ENCODE data around the gene PNLDC1.
A peak's percentile ranks its signal among the peaks of the same experiment; 100 is the strongest.

GRCh38 chr6:159789377-159790148 lies 10.5 kb upstream of the PNLDC1 start, which contains the start of gene TCP1:
- TF ChIP-seq CTCF (IDR thresholded peaks at IDR 0.05): no peak
- peak in 1 of 2 donors; percentile 89 for TF ChIP-seq POLR2A (IDR thresholded peaks at IDR 0.05)

Measured in heart left ventricle (tissue), 13 donors.